GM18508 (cell line): Measurements from ENCODE around the gene SURF4.
"Not testable (repeated sequence)": the region's sequence is repeated elsewhere in the genome, so short reads cannot be mapped to it uniquely, and the experiment has no call there.

Experiments used
- ATAC-seq: cut with Tn5 transposase; IDR thresholded peaks from one replicate; pipeline ENCODE4 v1.9.1; 2021; ENCODE audit warnings: moderate number of reproducible peaks; ENCODE audit not compliant: insufficient read depth, unreplicated experiment

Gene SURF4

DNA sequence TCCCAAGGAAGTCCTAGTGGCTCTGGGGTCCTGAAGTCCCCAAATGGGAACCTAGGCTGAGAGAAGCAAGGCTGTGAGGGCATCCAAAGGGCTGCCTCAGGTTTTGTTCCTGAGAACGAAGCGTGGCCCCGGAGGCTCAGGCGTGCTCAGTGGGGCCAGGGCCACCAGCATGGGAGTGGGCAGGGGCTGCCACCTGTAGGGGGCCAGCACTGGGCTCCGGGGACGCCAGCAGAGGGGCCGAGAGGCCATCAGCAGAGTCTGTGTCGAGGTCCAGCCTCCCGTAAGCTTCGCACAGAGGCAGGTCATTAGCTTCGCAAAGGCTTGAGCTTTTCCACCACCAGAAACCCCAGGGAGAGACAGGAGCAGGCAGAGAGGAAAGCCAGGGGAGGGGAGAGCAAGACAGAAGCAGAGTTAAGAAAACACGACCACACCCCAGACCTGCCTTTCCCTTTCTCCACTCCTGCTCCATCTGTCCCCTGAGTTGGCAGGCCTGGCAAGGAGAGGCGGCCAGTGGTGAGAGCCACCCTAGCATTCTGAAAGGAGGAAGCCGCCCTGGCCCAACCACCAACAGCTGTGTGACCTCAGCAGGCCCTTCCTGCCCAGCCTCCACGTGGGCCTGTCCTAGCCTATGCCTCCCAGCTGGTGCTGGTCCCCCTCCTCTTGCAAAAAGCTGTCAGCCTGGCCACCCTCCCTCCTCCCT is 34.3 kb downstream of the SURF4 start:
- ATAC-seq: no peak

DNA sequence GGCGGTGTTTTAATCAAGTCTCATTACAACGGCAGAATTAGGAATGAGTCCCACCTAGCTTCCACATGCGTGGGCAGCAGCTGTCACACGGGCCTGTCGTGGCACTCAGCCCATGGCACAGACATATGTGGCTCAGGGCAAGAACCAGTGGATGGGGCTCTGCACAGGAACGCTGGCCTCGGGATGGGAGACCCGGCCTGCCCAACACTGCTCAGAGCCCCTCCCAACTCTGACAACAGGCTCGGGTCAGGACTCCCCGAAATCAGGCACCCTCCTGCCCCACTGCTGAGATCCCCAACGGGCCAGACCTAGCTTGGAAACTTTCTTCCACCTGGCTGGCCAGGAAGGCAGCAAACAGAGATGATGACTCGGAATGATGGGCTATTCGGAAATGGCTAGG is 34.9 kb downstream of the SURF4 start:
- no peak for ATAC-seq

DNA sequence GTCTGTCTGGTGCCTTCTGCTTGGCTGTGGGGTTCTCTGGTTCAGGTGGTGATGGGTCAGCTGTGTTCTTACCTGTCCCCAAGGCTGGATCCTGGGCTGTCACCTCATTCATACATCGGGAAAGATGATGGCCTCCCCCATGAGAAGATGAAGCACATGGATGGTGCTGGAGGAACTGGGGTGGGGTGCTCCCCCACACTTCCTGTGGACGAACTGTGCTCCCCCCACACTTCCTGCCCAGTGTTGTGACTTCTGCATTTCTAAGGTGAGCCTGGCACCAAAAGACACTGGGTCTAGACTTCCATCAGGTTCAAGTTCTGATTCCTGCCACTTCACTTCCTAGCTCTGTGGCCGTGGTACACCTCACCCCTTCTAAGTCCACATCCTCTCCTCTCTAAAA is 35.6 kb downstream of the SURF4 start:
- no peak for ATAC-seq

DNA sequence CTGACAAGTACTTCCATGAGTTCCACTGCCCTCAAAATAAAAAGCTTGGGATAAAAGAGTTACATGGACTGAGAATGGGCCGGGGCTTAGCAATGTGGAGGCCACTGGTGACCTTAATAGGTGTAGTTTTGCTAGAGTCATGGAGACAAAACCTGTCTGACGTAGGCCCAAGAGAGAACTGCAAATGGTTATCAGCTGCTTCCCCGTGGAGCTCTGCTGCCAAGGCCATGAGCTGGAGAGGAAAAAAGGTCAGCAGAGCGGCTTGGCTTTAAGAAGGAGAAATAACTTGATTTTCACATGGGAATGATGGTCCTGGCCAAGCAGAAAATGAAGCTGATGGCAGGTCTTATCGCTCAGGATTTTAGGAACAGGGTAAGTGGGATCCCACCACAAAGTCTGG is 36.2 kb downstream of the SURF4 start:
- ATAC-seq: no peak

DNA sequence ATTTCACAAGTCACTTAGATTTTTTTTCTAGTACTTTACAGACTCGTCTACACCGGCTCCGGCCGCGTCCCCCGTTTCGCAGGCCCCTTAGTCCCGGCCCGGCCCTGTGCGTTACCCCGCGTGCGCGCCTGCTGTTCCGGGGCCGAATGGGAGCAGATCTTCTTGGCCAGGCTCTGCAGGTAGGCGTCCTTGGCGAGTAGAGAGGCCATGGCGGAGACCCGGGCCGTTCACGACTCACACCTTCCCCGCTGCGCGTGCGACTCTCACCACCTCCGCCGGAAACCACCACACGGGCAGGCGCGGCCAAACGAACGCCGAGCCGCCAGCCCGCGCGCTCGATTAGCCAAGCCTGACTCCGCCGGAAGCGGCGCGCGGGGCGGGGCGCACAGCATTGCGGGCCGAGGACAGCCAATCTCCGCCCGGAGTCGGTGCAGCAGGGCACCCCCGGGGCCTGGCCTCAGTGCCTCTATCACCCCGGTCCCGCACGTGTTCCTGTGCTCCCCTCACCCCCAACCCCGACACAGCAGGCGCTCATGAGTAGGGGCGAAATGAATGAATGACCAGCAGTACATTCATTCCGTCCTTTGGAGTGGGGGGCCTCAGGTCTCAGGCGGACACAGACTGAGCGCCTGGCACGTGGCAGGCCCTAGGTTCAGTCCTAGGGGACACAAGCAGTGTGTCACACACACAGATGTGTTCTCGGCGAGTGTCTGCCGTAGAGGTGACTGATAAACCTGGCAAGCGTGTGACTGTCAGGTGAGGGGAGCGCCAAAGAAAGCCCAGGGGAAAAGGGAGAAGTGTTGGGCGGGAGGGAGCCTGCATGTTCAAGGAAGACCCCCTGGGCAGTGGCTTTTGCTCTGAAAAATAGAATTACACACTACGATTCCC is 39.7 kb downstream of the SURF4 start, which contains the start of gene SURF6:
Gene SURF6 (minus strand): TSS at position 265 of the 888 bp plus-strand sequence. CDS start 56 bp downstream, at position 209.
- no peak for ATAC-seq

DNA sequence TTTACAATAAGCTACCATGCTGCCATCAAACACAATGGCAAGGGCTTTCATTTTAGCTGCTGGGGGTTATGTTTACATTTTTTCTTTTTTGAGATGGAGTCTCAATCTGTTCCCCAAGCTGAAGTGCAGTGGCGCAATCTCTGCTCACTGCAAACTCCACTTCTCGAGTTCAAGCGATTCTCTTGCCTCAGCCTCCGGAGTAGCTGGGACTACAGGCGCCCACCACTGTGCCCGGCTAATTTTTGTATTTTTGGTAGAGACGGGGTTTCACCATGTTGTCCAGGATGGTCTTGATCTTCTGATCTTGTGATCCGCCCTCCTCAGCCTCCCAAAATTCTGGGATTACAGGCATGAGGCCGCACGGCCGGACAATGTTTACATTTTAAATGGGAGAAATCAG is 41.0 kb downstream of the SURF4 start:
- ATAC-seq: not testable (repeated sequence)

DNA sequence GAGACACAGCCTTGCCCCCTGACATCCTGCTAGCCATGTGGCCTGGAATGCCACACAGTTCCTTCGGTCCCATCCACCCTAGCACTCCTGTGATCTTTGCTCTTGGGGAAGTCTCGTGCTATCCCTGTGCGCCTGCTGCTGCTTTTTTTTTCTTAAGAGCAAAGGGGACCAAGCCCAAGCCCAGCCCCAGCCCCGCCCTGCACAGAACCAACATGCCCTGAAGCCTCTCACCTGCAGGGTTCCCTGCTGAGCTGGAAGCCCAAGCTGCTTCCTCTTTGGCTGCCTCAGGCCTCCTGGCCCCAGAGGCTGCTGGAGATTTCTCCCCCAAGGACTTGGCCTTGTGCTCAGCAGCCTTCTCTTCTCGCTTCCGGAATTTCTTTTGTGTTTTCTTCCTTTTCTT is 41.7 kb downstream of the SURF4 start:
- no peak for ATAC-seq

DNA sequence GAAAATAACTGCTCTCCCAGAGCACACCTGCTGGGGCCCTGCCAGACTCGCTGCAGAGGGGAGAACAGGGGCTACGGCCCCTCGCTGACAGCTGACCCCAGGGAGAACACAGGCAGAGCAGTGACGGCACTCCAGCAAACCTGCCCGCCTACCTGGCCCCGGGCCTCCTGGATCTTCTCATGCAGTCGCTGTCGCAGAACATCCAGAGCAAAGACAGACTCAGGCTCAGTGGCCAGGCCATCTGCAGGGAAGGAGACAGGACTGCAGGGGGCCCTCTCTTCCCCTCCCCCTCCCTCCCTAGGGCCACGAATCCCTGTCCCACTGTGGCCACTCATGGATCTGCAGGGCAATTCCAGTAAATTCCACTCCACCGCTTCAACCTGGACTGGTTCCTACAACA is 42.3 kb downstream of the SURF4 start:
- ATAC-seq: no peak

DNA sequence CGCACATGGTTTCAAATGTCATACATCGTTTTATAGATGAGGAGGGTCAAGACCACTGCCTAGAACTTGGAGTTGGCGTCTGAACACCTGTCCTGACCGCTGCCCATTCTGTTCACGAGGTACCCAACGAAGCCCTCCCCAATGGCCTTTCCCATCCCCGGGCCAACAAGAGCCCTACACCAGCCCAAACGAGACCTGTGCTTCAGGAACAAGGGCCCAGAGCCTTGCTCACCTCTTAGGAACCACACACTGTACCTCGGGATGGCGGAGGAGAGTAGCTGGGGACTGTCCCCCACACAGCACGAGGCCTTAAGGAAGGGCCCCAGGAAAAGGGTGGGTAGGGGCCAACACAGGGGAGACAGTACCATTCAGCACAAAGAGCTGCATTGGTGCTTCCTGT is 42.8 kb downstream of the SURF4 start:
- ATAC-seq: no peak

DNA sequence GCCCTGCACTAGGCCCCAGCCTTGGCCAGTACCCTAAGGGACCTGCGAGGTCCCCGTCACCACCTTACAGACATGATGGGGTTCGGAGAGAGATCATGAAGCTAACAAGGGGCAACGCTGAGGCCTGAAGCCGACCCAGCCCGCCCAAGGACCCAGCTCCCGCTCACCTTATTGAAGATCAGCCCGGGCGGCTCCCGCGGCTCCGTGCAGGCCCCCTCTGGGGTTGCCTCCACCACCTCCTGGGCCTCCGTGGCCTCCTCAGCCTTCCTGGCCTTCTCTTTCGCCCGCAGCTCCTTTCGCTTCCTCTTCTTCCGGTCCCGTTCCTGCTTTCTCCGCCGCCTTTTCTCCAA is 43.5 kb downstream of the SURF4 start:
- no peak for ATAC-seq

DNA sequence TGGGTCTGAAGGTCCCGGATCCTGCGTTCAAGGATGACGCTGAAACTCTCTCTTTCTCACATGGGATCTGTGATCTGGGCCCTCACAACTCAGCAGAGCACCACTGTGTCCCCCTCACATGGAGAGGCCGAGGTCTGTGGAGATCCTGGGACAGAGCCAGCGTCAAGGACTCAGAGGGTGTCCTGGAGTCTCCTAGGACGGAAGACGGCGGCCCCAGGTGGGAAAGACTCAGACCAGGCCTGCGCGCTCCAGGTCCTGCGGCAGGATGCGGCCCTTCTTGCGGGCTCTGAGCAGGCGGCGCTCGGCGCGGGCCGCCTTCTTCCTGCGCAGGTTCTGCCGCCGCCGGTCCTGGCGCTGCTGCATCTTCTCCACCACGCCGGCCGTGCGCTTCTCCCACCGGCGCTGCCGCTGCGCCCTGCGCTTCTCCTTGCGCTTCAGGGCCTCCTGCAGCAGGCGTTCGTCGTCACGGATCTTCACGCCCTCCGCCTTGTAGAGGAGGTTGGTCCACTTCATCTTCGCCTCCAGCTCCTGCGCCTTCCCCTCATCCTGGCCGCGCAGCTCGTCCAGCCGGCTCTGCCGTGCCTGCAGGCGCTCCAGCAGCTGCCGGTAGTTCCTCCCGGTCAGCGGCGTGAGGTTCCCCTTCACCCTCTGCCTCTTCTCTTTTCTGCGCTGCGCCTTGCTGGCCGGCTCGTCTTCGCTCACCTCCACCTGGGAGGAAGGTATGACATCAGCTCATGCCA is 44.0 kb downstream of the SURF4 start:
- no peak for ATAC-seq

DNA sequence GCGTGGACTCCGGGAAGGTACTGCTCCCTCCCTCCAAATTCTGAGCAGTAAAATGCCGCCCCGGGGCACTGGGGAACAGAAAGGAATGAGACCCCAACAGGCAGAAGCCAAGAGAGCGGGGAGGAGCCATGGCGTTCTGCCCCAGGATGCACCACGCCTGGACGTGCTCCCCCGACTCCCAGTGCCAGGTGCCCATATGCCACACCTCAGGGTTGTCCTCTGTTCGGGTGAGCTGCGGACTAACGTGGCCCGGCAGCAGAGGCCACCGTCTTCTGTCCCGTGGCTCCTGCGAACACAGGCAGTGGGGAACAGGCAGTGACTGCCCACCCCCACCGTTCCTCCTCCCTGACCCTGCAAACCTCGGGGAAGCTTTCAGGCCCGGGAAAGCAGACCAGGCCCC is 44.6 kb downstream of the SURF4 start:
- ATAC-seq: no peak

DNA sequence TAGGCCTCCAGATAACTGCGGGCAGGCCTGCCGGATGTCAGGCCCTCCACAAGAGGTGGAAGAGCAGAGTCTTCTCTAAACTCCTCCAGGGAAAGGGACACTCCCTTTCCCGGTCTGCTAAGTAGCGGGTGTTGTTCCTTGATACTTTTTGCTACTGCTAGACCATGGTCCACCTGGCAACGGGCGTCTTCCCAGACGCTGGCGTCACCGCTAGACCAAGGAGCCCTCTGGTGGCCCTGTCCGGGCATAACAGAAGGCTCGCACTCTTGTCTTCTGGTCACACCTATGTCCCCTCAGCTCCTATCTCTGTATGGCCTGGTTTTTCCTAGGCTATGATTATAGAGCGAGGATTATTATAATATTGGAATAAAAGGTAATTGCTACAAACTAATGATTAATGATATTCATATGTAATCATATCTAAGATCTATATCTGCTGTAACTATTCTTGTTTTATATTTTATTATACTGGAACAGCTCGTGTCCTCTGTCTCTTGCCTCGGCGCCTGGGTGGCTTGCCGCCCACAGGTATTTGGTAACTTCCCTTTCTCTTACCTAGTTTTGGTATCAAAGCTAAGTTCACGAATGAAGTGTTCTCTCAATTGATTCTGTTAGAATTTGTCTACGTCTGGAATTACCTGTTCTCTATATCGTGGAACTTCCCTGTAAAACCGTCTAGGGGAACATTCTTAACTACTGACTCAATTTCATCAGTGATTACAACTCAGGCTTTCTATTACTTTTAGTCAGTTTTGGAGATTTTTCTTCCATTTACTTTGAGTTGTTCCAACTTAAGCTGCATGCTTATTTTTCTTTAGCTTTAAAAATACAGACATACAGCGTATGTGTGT is 46.3 kb downstream of the SURF4 start:
- ATAC-seq: not testable (repeated sequence)

DNA sequence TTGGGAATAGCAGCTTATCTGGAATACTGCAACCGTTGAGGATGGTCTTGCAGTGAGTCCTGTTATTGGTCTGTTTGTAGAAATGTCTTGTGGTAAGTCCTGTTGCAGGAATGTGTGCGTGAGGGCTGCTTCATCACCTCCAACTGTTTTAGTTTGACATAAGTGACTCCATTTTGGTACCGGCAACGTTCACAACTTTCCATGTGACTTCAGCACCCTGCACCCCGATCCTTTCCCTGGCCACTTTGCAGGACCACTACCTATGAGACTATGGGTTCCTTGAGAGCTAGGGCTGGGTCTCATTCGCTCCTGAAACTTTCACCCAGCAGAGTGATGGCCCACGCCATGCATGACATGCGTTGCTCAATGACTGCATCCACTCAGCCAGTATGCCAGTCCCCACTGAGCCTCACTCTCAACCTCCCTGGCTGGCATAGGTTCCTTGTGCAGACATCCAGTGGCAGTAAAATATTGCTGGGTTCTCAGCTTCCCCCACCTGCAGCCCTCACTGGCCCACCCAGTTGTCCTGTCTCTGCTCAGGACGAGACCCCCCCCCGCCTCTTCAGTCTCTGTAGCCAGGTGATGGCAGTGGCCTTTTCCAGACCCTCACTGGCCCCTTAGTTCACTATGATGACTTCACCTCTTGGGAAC is 47.9 kb downstream of the SURF4 start:
- ATAC-seq: no peak

DNA sequence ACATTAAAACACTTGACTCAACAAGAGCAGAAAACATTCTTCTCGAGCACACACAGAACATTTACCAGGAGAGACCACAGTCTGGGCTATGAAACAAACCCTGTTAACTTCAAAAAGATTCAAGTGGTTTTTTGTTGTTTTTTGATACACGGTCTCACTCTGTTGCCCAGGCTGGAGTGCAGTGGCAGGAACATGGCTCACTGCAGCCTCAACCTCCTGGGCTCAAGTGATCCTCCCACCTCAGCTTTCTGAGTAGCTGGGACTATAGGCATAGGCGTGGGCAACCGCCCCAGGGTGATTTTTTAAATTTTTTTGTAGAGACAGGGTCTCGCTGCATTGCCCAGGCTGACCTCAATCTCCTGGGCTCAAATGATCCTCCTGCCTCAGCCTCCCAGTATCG is 48.8 kb downstream of the SURF4 start:
- not testable (repeated sequence) for ATAC-seq

DNA sequence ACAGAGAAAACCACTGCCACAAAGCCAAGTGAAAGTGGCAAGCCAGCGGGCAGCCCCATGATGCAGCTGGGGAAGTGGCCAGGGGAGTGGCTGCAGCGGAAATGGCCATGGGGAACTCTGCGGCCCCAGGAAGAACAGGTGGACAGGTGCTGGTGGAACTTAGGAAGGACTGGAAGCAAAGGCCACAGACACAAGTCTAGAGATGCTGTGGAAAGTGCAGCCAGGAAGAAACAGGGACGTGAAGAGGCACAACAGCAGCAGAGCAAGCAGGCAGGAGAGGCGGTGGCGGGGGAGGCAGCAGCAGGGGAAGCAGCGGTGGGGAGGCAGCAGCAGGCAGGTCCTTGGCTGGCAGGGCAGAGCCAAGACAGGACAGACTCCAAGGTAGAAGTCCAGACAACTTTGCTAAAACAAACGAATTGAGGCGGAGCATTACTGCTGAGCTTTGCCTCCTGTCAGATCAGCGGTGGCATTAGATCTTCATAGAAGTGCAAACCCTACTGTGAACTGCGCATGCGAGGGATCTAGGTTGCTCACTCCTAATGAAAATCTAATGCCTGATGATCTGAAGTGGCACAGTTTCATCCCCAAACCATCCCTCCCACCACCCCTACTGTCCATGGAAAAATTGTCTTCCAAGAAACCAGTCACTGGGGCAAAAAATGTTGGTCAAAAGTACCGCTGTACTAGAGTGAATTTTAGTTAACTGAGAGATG is 51.7 kb downstream of the SURF4 start:
- no peak for ATAC-seq

DNA sequence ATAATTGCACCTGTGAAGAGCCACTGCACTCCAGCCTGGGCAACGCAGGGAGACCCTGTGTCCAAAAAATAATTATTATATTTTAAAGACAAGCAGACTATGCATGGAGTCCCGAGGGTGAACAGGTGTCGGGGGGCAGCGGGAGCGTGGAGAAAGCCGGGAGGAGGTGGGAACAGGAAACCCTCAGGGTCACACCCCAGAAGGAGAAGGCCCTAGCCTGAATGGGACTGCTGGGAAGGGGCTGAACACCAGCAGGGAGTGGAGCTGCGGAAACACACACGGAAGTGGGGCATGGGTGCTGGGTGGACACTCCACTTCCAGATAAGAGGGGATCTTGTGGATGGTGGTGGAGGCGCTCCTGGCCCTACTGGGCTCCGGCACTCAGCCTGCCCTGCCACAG is 52.6 kb downstream of the SURF4 start:
- no peak for ATAC-seq

DNA sequence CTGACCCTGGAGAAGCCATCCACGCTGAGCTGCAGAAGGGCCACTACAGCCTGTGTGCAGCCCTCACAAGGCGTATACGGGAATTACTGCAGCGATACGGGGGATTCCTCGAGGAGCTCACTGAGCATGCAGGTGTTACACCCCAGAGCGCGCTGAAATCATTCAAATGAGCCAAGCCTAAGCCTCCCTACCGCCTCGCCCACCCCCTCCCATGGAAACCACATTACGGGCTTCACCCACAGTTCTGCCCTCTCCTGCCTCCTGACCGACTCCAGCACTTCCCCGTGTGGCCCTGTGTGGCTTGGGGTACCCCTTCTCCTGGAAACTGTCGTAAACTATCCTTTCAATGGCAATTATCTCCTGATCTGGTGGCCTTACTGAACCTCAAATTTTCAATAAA is 53.2 kb downstream of the SURF4 start:
- no peak for ATAC-seq

DNA sequence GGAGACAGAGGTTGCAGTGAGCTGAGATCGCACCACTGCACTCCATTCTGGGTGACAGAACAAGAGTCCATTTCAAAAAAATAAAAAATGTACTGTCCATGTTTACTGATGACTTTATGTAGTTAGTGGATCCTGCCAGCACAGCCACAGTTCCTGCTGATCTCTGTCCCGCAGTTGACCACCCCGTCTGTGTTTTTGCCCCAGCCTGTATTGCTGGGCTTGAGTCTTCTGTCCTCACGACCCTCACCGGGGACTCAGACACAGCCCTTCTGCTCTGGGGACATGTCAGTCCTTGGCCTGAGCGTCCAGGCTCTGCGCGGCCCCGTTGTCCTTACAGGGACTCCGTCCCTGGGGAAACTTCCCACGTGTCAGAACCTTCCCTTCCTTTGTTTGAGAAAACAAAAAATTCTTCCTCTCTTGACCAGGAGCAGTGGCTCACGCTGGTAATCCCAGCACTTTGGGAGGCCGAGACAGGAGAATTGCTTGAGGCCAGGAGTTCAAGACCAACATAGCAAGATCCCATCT is 54.4 kb downstream of the SURF4 start:
- no peak for ATAC-seq
